GM21529 (cell line): ENCODE results near the gene BCAS3.

Source experiments
- ATAC-seq: cut with Tn5 transposase; IDR thresholded peaks from one replicate; pipeline ENCODE4 v1.9.1; 2021; ENCODE audit not compliant: unreplicated experiment

Gene BCAS3

GRCh38 chr17:61053469-61053868 lies 375.8 kb downstream of the BCAS3 start:
- ATAC-seq = no peak

GRCh38 chr17:61054436-61054835 lies 376.8 kb downstream of the BCAS3 start:
- ATAC-seq = no peak

GRCh38 chr17:61057257-61057656 lies 379.6 kb downstream of the BCAS3 start:
- ATAC-seq = no peak

- ATAC-seq = no peak
Observed at GRCh38 chr17:61058066-61058465, 380.4 kb downstream of the BCAS3 start.

- ATAC-seq = no peak
Observed at GRCh38 chr17:61063528-61063927, 385.9 kb downstream of the BCAS3 start.

GRCh38 chr17:61064087-61064951 lies 386.7 kb downstream of the BCAS3 start:
- ATAC-seq = no peak

GRCh38 chr17:61065263-61065773 lies 387.7 kb downstream of the BCAS3 start:
- ATAC-seq = no peak

GRCh38 chr17:61066062-61066461 lies 388.4 kb downstream of the BCAS3 start:
- ATAC-seq = no peak

- no peak for ATAC-seq
Observed at GRCh38 chr17:61070649-61071048, 393.0 kb downstream of the BCAS3 start.

- ATAC-seq = no peak
Observed at GRCh38 chr17:61072648-61073047, 395.0 kb downstream of the BCAS3 start.

- ATAC-seq = no peak
Observed at GRCh38 chr17:61073131-61073530, 395.5 kb downstream of the BCAS3 start.

GRCh38 chr17:61073799-61074513 lies 396.3 kb downstream of the BCAS3 start:
- ATAC-seq = no peak

- no peak for ATAC-seq
Observed at GRCh38 chr17:61075988-61076387, 398.3 kb downstream of the BCAS3 start.

GRCh38 chr17:61076621-61077031 lies 399.0 kb downstream of the BCAS3 start:
- no peak for ATAC-seq

GRCh38 chr17:61081959-61082358 lies 404.3 kb downstream of the BCAS3 start:
- no peak for ATAC-seq

GRCh38 chr17:61084260-61084659 lies 406.6 kb downstream of the BCAS3 start:
- no peak for ATAC-seq

GRCh38 chr17:61087024-61087423 lies 409.4 kb downstream of the BCAS3 start:
- ATAC-seq = no peak

- no peak for ATAC-seq
Observed at GRCh38 chr17:61088556-61088955, 410.9 kb downstream of the BCAS3 start.

GRCh38 chr17:61091096-61091495 lies 413.4 kb downstream of the BCAS3 start:
- no peak for ATAC-seq

- no peak for ATAC-seq
Observed at GRCh38 chr17:61097781-61098180, 420.1 kb downstream of the BCAS3 start.

- no peak for ATAC-seq
Observed at GRCh38 chr17:61106354-61106753, 428.7 kb downstream of the BCAS3 start.

- no peak for ATAC-seq
Observed at GRCh38 chr17:61116577-61116976, 438.9 kb downstream of the BCAS3 start.
